Measurements from ENCODE around the gene SNCA.

SNCA gene

DNA sequence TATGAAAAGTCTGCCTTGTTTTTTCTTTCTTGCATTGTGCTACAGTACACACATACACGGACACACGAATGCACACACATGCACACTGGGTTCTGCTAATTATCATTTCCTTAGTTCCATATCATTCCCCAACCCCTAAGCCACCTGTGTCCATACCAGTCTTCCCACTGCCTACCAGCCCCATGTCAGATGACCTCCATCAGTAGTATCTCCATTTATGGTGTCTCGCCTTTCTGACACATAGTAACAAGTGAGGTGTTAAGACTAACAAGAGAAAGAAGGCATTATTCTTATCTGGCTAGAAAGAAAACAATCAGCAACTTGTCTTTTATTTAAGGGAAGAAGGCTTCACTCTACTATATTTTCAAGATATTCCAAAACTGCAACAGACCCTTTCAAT, 67.1 kb downstream of the SNCA start:
- no peak for TF ChIP-seq GLIS3 (CRISPR knock-in tag; IDR thresholded peaks at IDR 0.05)
- no peak for ATAC-seq

DNA sequence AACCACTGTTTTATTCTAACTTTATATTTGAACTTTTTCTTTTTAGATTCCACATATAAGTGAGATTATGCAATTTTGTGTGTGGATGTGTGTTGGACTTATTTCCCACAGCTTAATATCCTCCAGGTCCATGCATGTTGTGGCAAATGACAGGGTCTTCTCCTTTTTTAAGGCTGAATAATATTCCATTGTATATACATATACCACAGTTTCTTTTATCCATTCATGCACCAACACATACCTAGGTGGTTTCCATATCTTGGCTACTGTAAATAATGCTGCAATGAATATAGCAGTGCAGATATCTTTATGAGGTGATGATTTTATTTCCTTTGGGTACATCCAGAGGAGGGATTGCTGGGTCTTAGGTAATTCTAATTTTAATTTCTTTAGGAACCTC, 69.0 kb downstream of the SNCA start:
- ATAC-seq: no peak
- TF ChIP-seq BACH2 (CRISPR knock-in tag; IDR thresholded peaks at IDR 0.05; ENCODE audit: borderline replicate concordance): no peak
- no peak for TF ChIP-seq ESRRG (CRISPR knock-in tag; IDR thresholded peaks at IDR 0.05)
- peak; percentile 91 for TF ChIP-seq ZNF8 (CRISPR knock-in tag; IDR thresholded peaks at IDR 0.05)
- no peak for TF ChIP-seq RARB (CRISPR knock-in tag; IDR thresholded peaks at IDR 0.05)

DNA sequence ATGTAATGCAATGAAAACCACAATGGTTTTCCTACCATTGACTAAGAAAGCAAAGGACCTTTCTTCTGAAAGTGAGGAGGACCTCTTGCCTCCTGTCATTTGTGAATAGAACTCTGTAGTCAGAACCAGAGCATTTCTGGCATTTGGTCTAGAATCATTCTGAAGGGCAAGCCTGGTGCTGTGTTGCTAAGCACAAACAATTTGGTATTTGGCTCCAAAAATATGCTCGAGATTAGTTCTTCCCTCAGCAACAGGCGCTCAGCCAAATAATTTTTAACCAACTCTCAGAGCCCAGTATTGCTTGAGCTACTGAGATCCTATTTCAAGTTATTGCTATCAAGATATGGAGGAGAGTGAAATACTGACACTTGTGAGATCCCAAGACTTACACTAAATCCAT, 71.0 kb downstream of the SNCA start:
- TF ChIP-seq ARNTL (CRISPR knock-in tag; IDR thresholded peaks at IDR 0.05; ENCODE audit: borderline replicate concordance, low read depth) (no peak), ZC3H10 (CRISPR knock-in tag; IDR thresholded peaks at IDR 0.05) (no peak)
- peak; percentile 96 for ATAC-seq

DNA sequence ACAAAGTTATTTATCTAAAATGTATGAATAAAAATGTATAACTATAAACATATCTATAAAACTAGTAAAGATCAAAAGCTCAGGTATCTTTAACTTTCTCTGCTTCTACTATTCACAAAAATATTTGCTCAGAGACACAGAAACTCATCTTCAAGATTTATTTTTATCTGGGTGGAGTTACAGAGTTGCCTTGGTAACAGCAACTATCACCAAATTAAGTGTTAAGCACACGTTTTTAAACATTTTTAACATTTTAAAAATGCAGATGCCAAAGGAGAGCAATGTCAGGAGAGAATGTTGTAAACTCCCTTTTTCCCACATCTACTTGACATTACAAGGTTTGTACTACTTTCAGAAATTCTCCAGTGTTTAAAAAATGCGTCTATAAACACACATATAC, 71.4 kb downstream of the SNCA start:
- TF ChIP-seq, protein P1, sequence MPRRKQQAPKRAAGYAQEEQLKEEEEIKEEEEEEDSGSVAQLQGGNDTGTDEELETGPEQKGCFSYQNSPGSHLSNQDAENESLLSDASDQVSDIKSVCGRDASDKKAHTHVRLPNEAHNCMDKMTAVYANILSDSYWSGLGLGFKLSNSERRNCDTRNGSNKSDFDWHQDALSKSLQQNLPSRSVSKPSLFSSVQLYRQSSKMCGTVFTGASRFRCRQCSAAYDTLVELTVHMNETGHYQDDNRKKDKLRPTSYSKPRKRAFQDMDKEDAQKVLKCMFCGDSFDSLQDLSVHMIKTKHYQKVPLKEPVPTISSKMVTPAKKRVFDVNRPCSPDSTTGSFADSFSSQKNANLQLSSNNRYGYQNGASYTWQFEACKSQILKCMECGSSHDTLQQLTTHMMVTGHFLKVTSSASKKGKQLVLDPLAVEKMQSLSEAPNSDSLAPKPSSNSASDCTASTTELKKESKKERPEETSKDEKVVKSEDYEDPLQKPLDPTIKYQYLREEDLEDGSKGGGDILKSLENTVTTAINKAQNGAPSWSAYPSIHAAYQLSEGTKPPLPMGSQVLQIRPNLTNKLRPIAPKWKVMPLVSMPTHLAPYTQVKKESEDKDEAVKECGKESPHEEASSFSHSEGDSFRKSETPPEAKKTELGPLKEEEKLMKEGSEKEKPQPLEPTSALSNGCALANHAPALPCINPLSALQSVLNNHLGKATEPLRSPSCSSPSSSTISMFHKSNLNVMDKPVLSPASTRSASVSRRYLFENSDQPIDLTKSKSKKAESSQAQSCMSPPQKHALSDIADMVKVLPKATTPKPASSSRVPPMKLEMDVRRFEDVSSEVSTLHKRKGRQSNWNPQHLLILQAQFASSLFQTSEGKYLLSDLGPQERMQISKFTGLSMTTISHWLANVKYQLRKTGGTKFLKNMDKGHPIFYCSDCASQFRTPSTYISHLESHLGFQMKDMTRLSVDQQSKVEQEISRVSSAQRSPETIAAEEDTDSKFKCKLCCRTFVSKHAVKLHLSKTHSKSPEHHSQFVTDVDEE (CRISPR knock-in tag; IDR thresholded peaks at IDR 0.05): no peak
- TF ChIP-seq, protein P2, sequence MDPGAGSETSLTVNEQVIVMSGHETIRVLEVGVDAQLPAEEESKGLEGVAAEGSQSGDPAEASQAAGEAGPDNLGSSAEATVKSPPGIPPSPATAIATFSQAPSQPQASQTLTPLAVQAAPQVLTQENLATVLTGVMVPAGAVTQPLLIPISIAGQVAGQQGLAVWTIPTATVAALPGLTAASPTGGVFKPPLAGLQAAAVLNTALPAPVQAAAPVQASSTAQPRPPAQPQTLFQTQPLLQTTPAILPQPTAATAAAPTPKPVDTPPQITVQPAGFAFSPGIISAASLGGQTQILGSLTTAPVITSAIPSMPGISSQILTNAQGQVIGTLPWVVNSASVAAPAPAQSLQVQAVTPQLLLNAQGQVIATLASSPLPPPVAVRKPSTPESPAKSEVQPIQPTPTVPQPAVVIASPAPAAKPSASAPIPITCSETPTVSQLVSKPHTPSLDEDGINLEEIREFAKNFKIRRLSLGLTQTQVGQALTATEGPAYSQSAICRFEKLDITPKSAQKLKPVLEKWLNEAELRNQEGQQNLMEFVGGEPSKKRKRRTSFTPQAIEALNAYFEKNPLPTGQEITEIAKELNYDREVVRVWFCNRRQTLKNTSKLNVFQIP (CRISPR knock-in tag; IDR thresholded peaks at IDR 0.05; ENCODE audit: borderline replicate concordance, low read depth): no peak
- TF ChIP-seq, protein P3, sequence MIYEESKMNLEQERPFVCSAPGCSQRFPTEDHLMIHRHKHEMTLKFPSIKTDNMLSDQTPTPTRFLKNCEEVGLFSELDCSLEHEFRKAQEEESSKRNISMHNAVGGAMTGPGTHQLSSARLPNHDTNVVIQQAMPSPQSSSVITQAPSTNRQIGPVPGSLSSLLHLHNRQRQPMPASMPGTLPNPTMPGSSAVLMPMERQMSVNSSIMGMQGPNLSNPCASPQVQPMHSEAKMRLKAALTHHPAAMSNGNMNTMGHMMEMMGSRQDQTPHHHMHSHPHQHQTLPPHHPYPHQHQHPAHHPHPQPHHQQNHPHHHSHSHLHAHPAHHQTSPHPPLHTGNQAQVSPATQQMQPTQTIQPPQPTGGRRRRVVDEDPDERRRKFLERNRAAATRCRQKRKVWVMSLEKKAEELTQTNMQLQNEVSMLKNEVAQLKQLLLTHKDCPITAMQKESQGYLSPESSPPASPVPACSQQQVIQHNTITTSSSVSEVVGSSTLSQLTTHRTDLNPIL (CRISPR knock-in tag; IDR thresholded peaks at IDR 0.05; ENCODE audit: low read depth): no peak
- TF ChIP-seq SNAI2 (CRISPR knock-in tag; IDR thresholded peaks at IDR 0.05) (no peak), OSR1 (CRISPR knock-in tag; IDR thresholded peaks at IDR 0.05) (no peak), ESRRG (CRISPR knock-in tag; IDR thresholded peaks at IDR 0.05) (no peak), ZC3H10 (CRISPR knock-in tag; IDR thresholded peaks at IDR 0.05) (no peak), BACH2 (CRISPR knock-in tag; IDR thresholded peaks at IDR 0.05; ENCODE audit: borderline replicate concordance) (no peak), ARNTL (CRISPR knock-in tag; IDR thresholded peaks at IDR 0.05; ENCODE audit: borderline replicate concordance, low read depth) (no peak), TCF4 (CRISPR knock-in tag; IDR thresholded peaks at IDR 0.05; ENCODE audit: borderline replicate concordance) (no peak), ISL1 (CRISPR knock-in tag; IDR thresholded peaks at IDR 0.05) (no peak), ZNF8 (CRISPR knock-in tag; IDR thresholded peaks at IDR 0.05) (no peak)
- TF ChIP-seq, protein P4, sequence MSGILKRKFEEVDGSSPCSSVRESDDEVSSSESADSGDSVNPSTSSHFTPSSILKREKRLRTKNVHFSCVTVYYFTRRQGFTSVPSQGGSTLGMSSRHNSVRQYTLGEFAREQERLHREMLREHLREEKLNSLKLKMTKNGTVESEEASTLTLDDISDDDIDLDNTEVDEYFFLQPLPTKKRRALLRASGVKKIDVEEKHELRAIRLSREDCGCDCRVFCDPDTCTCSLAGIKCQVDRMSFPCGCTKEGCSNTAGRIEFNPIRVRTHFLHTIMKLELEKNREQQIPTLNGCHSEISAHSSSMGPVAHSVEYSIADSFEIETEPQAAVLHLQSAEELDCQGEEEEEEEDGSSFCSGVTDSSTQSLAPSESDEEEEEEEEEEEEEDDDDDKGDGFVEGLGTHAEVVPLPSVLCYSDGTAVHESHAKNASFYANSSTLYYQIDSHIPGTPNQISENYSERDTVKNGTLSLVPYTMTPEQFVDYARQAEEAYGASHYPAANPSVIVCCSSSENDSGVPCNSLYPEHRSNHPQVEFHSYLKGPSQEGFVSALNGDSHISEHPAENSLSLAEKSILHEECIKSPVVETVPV (CRISPR knock-in tag; IDR thresholded peaks at IDR 0.05): no peak
- TF ChIP-seq, protein P5, sequence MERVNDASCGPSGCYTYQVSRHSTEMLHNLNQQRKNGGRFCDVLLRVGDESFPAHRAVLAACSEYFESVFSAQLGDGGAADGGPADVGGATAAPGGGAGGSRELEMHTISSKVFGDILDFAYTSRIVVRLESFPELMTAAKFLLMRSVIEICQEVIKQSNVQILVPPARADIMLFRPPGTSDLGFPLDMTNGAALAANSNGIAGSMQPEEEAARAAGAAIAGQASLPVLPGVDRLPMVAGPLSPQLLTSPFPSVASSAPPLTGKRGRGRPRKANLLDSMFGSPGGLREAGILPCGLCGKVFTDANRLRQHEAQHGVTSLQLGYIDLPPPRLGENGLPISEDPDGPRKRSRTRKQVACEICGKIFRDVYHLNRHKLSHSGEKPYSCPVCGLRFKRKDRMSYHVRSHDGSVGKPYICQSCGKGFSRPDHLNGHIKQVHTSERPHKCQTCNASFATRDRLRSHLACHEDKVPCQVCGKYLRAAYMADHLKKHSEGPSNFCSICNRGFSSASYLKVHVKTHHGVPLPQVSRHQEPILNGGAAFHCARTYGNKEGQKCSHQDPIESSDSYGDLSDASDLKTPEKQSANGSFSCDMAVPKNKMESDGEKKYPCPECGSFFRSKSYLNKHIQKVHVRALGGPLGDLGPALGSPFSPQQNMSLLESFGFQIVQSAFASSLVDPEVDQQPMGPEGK (CRISPR knock-in tag; IDR thresholded peaks at IDR 0.05; ENCODE audit: borderline replicate concordance): no peak
- peak; percentile 19; the same call in 1 of the 3 replicates for ATAC-seq

DNA sequence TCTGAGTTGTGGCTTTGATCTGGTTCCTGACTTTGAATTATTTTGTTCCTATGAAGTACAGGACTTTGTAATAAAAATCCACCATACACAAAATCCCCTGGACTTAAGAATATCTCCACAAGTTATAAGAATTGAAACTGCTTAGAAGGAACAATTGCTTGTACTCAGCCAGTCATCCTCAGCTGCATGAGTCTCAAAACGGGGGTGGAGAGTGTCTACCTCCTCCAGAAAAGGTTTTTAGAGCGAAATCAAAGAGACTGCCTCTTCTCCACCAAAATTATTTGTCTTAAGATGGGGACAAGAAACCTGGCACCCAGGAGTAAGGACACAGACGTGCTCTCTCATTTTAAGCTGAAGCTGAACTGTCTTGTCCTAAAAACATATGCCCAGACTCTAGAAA, 74.7 kb downstream of the SNCA start:
- ATAC-seq: no peak
- TF ChIP-seq PPARA (CRISPR knock-in tag; IDR thresholded peaks at IDR 0.05; ENCODE audit: borderline replicate concordance) (no peak), ZFP3 (CRISPR knock-in tag; IDR thresholded peaks at IDR 0.05) (no peak), BACH2 (CRISPR knock-in tag; IDR thresholded peaks at IDR 0.05; ENCODE audit: borderline replicate concordance) (no peak), ZNF70 (CRISPR knock-in tag; IDR thresholded peaks at IDR 0.05) (no peak)

All from SK-N-SH treated with all-trans-retinoic acid at 6 μM for 48 hours (cell line).